HepG2 (cell line): ENCODE results near the gene NEK8. TPM values are rescaled to one million over a fixed set of nuclear protein-coding genes. Genes with fewer than 3 reads are reported as not detected.

ENCODE experiments used
- ATF3 ChIP-seq: sonication (generic); formaldehyde crosslinking; IDR thresholded peaks from 2 replicates; pipeline ENCODE4 v1.4.0; 2020; ENCODE audit warnings: missing genetic modification reagents
- ESRRA ChIP-seq: sonication (generic); formaldehyde crosslinking; IDR thresholded peaks from 2 replicates; pipeline ENCODE4 v1.5.1; 2020; ENCODE audit warnings: mild to moderate bottlenecking, low read depth, missing genetic modification reagents
- IRF2 ChIP-seq: IDR thresholded peaks from 2 replicates; pipeline ENCODE4 v1.6.1; 2018; ENCODE audit warnings: missing genetic modification reagents, missing compliant biosample characterization
- MLX ChIP-seq: IDR thresholded peaks from 2 replicates; pipeline ENCODE4 v1.6.1; 2016
- MXD3 ChIP-seq: IDR thresholded peaks from 2 replicates; pipeline ENCODE4 v1.6.1; 2016; ENCODE audit warnings: mild to moderate bottlenecking, missing biosample characterization, missing genetic modification reagents
- REST ChIP-seq, 2 experiments: IDR thresholded peaks; 2 replicates each; pipeline ENCODE4 v1.6.1; 2011 to 2012; ENCODE audit warnings: low read length in 2 of 2, borderline replicate concordance in 1 of 2, low read depth in 1 of 2, mild to moderate bottlenecking in 1 of 2, moderate library complexity in 1 of 2
- THAP11 ChIP-seq: IDR thresholded peaks from 2 replicates; pipeline ENCODE4 v1.6.1; 2016; ENCODE audit warnings: missing biosample characterization, missing genetic modification reagents
- ZBTB10 ChIP-seq: sonication (generic); formaldehyde crosslinking; IDR thresholded peaks from 2 replicates; pipeline ENCODE4 v1.4.0; 2020; ENCODE audit warnings: missing genetic modification reagents, borderline replicate concordance
- ZFY ChIP-seq: sonication (generic); formaldehyde crosslinking; IDR thresholded peaks from 2 replicates; pipeline ENCODE4 v1.4.0; 2020; ENCODE audit warnings: missing genetic modification reagents
- ZNF446 ChIP-seq: sonication (generic); formaldehyde crosslinking; IDR thresholded peaks from 2 replicates; pipeline ENCODE4 v1.5.0; 2020; ENCODE audit warnings: mild to moderate bottlenecking, missing genetic modification reagents
- ZNF572 ChIP-seq: sonication (generic); formaldehyde crosslinking; IDR thresholded peaks from 2 replicates; pipeline ENCODE4 v1.5.1; 2020; ENCODE audit warnings: mild to moderate bottlenecking, missing genetic modification reagents
- polyA plus RNA-seq, 8 experiments: library from polyadenylated mRNA; depleted of rRNA in 3 of 8; stranded (reverse) in 7 of 8; unstranded in 1 of 8; fragments of >200 nt; fragmentation: Illumina TruSeq in 4 of 8; extraction: Trizol in 4 of 8; gene quantifications; 2 replicates each; pipeline versions ENCODE4 v1.2.1 to v1.2.3, GENCODE V29; 2011 to 2016; ENCODE audit warnings: low read depth in 4 of 8, missing spikeins in 1 of 8, mixed read lengths in 1 of 8; ENCODE audit not compliant: insufficient read depth in 1 of 8
- total RNA-seq, 5 experiments: library from RNA; depleted of rRNA; stranded (reverse); fragments of >200 nt; fragmentation: Illumina TruSeq; extraction: Trizol; gene quantifications; 2 replicates each; pipeline ENCODE4 v1.2.3, GENCODE V29; 2016; ENCODE audit warnings: low read depth in 1 of 5
- TF ChIP-seq, protein P1 (sequence below): IDR thresholded peaks from 2 replicates; pipeline ENCODE4 v1.6.1; 2016
- TF ChIP-seq, protein P2 (sequence below): sonication (generic); formaldehyde crosslinking; IDR thresholded peaks from 2 replicates; pipeline ENCODE4 v1.4.0; 2020; ENCODE audit warnings: missing genetic modification reagents

NEK8 gene
- total and polyA plus RNA-seq, 2 of the 13 experiments (the other 11 are each of a cell fraction or from before 2014, with no cell fraction given): 5.8 to 13.5 TPM

- TF ChIP-seq ZNF572 (CRISPR knock-in tag): no peak
- peak; percentile 58; the same call in 1 of the 2 replicates for TF ChIP-seq ATF3 (CRISPR knock-in tag)
- peak; percentile 46; the same call in 1 of the 2 replicates for TF ChIP-seq ZBTB10 (CRISPR knock-in tag)
- TF ChIP-seq REST (IDR thresholded peaks at IDR 0.05; ENCODE audit: borderline replicate concordance in 1 of 2, low read depth in 1 of 2, low read length in 2 of 2): peak in 1 of 2 experiments; percentile 72; a peak in 1 of 4 replicates
- TF ChIP-seq ZNF446 (CRISPR knock-in tag): peak; percentile 27; the same call in 1 of the 2 replicates
- peak; percentile 82; the same call in 1 of the 2 replicates for TF ChIP-seq MXD3
- TF ChIP-seq, protein P1, sequence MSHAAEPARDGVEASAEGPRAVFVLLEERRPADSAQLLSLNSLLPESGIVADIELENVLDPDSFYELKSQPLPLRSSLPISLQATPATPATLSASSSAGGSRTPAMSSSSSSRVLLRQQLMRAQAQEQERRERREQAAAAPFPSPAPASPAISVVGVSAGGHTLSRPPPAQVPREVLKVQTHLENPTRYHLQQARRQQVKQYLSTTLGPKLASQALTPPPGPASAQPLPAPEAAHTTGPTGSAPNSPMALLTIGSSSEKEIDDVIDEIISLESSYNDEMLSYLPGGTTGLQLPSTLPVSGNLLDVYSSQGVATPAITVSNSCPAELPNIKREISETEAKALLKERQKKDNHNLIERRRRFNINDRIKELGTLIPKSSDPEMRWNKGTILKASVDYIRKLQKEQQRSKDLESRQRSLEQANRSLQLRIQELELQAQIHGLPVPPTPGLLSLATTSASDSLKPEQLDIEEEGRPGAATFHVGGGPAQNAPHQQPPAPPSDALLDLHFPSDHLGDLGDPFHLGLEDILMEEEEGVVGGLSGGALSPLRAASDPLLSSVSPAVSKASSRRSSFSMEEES (CRISPR knock-in tag): peak; percentile 65; the same call in 1 of the 2 replicates
- peak; percentile 93 for TF ChIP-seq ZFY (CRISPR knock-in tag)
- TF ChIP-seq ESRRA: peak; percentile 42; the same call in 1 of the 2 replicates
- TF ChIP-seq, protein P2, sequence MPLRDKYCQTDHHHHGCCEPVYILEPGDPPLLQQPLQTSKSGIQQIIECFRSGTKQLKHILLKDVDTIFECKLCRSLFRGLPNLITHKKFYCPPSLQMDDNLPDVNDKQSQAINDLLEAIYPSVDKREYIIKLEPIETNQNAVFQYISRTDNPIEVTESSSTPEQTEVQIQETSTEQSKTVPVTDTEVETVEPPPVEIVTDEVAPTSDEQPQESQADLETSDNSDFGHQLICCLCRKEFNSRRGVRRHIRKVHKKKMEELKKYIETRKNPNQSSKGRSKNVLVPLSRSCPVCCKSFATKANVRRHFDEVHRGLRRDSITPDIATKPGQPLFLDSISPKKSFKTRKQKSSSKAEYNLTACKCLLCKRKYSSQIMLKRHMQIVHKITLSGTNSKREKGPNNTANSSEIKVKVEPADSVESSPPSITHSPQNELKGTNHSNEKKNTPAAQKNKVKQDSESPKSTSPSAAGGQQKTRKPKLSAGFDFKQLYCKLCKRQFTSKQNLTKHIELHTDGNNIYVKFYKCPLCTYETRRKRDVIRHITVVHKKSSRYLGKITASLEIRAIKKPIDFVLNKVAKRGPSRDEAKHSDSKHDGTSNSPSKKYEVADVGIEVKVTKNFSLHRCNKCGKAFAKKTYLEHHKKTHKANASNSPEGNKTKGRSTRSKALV: peak; percentile 51; the same call in 1 of the 2 replicates
- TF ChIP-seq MLX (CRISPR knock-in tag): peak; percentile 34; the same call in 1 of the 2 replicates
- TF ChIP-seq IRF2: peak; percentile 27; the same call in 1 of the 2 replicates
- TF ChIP-seq THAP11 (CRISPR knock-in tag): peak; percentile 74
These were observed 17.5 kb upstream of the NEK8 start (continued) for GRCh38 chr17:28710861-28711722.
